Measurements from ENCODE around the gene ZMYND8.
"Not testable (repeated sequence)": the region's sequence is repeated elsewhere in the genome, so short reads cannot be mapped to it uniquely, and the experiment has no call there.

Gene ZMYND8

GRCh38 chr20:47248448-47248966 is 108.0 kb downstream of the ZMYND8 start:
- DNase-seq (ENCODE audit: low spot score), result no peak
- H3K27ac ChIP-seq (ENCODE audit: poor library complexity, severe bottlenecking), result no peak overlapping the region
- no peak for ATAC-seq (ENCODE audit: low read depth)
- no peak overlapping the region for H3K4me3 ChIP-seq (ENCODE audit: severe bottlenecking)
- no peaks in the 10 kb centered on the region for H3K9me3 ChIP-seq (ENCODE audit: severe bottlenecking)
- peaks cover 99% of the 10 kb centered on the region for H3K36me3 ChIP-seq (ENCODE audit: low read depth)
- no peaks in the 10 kb centered on the region for H3K27me3 ChIP-seq (ENCODE audit: insufficient read depth, poor library complexity, severe bottlenecking)
- H3K4me1 ChIP-seq (ENCODE audit: insufficient read depth, poor library complexity, severe bottlenecking), result no peaks in the 10 kb centered on the region
- TF ChIP-seq CTCF (IDR thresholded peaks at IDR 0.05; ENCODE audit: poor library complexity, severe bottlenecking), result no peak

- H3K9me3 ChIP-seq (ENCODE audit: severe bottlenecking), result no peaks in the 10 kb centered on the region
- H3K27ac ChIP-seq (ENCODE audit: poor library complexity, severe bottlenecking), result no peak overlapping the region
- no peak overlapping the region for H3K4me3 ChIP-seq (ENCODE audit: severe bottlenecking)
- H3K36me3 ChIP-seq (ENCODE audit: low read depth), result peaks cover 99% of the 10 kb centered on the region
- TF ChIP-seq CTCF (IDR thresholded peaks at IDR 0.05; ENCODE audit: poor library complexity, severe bottlenecking), result no peak
- H3K4me1 ChIP-seq (ENCODE audit: insufficient read depth, poor library complexity, severe bottlenecking), result no peaks in the 10 kb centered on the region
- DNase-seq (ENCODE audit: low spot score), result no peak
- ATAC-seq (ENCODE audit: low read depth), result no peak
- no peaks in the 10 kb centered on the region for H3K27me3 ChIP-seq (ENCODE audit: insufficient read depth, poor library complexity, severe bottlenecking)
These were observed 108.5 kb downstream of the ZMYND8 start for GRCh38 chr20:47247972-47248371.

DNA sequence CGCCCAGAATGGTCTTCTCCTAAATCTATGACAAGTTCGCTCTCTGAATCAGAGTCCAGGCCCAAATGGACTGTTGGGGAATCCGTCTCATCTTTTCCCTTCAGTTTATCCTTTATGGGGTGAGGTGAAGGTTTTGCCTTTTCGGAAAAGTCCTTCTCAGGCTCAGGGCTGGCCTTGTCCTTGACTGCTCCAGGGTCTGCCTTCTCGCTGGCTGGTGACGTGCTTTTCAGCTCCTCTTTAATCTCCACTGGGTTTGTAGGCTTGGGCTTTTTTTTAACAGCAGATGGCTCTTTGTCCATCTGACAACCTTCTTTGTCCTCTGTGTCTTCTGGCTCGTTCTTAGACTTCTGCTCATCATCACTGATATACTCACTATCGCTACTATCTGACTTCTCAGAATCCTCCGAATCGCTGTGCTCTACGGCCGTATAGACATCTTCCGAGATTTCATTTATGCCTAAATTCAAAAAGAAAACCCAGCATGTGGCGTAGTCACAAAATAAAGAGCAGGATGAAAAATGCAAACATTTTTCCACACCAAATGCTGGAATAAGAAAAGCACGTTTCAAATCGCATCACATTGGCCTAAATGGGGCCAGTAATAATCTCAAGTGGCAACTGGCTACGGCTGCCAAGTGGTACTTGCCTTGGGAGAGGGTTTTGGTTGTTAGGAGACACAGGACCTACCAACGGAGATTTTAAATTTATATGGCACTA is 110.3 kb downstream of the ZMYND8 start:
- Histone ChIP-seq H3K27ac (ENCODE audit: poor library complexity, severe bottlenecking) (no peak overlapping the region), H3K4me1 (ENCODE audit: insufficient read depth, poor library complexity, severe bottlenecking) (no peaks in the 10 kb centered on the region), H3K9me3 (ENCODE audit: severe bottlenecking) (no peaks in the 10 kb centered on the region), H3K27me3 (ENCODE audit: insufficient read depth, poor library complexity, severe bottlenecking) (no peaks in the 10 kb centered on the region), H3K36me3 (ENCODE audit: low read depth) (peaks cover 93% of the 10 kb centered on the region), H3K4me3 (ENCODE audit: severe bottlenecking) (no peak overlapping the region)
- TF ChIP-seq CTCF (IDR thresholded peaks at IDR 0.05; ENCODE audit: poor library complexity, severe bottlenecking), result no peak
- DNase-seq (ENCODE audit: low spot score), result no peak
- ATAC-seq (ENCODE audit: low read depth), result no peak

DNA sequence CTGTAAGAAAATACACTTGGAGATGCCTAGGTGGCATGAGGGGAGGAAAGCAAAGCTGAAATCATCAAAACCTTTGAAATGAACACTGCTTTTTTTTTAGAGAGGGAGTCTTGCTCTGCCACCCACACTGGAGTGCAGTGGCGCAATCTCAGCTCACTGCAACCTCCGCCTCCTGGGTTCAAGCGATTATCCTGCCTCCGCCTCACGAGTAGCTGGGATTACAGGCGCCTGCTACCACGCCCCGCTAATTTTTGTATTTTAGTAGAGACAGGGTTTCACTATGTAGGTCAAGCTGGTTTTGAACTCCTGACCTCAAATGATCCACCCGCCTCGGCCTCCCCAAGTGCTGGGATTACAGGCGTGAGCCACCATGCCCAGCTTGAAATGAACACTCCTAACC is 111.3 kb downstream of the ZMYND8 start:
- not testable (repeated sequence) for H3K9me3 ChIP-seq (ENCODE audit: severe bottlenecking); H3K27ac ChIP-seq (ENCODE audit: poor library complexity, severe bottlenecking); H3K27me3 ChIP-seq (ENCODE audit: insufficient read depth, poor library complexity, severe bottlenecking); DNase-seq (ENCODE audit: low spot score); H3K4me3 ChIP-seq (ENCODE audit: severe bottlenecking); ATAC-seq (ENCODE audit: low read depth); H3K4me1 ChIP-seq (ENCODE audit: insufficient read depth, poor library complexity, severe bottlenecking)
- peaks cover 91% of the 10 kb centered on the region for H3K36me3 ChIP-seq (ENCODE audit: low read depth)

DNA sequence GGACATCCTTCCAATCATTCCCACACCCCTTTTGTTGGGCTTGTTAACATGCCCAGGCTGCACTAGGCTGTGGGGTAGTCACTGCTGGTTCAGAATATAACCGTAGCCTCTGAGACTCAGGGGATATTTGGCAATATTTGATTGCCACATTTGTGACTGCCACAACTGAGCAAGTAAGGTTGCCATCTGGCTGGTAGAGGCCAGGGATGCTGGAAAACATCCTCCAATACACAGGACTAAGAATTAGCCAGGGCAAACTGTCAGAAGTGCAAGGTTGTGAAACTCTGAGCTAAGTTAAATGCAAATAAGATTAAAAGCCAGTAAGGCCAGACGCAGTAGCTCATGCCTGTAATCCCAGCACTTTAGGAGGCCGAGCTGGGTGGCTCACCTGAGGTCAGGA is 112.0 kb downstream of the ZMYND8 start:
- Histone ChIP-seq H3K36me3 (ENCODE audit: low read depth) (peaks cover 91% of the 10 kb centered on the region), H3K27ac (ENCODE audit: poor library complexity, severe bottlenecking) (no peak overlapping the region), H3K4me3 (ENCODE audit: severe bottlenecking) (no peak overlapping the region), H3K27me3 (ENCODE audit: insufficient read depth, poor library complexity, severe bottlenecking) (no peaks in the 10 kb centered on the region), H3K9me3 (ENCODE audit: severe bottlenecking) (no peaks in the 10 kb centered on the region), H3K4me1 (ENCODE audit: insufficient read depth, poor library complexity, severe bottlenecking) (no peaks in the 10 kb centered on the region)
- no peak for TF ChIP-seq CTCF (IDR thresholded peaks at IDR 0.05; ENCODE audit: poor library complexity, severe bottlenecking)
- DNase-seq (ENCODE audit: low spot score), result no peak
- ATAC-seq (ENCODE audit: low read depth), result peak; percentile 35; the same call in 1 of the 3 replicates

All from RWPE2 (cell line).